SU-DHL-6 (cell line): ENCODE data around the gene FAM47B.

Experiments used
- H2AFZ ChIP-seq: fragments of 200-600 bp; sonication (generic); 2 replicates; pipeline ENCODE4 v1.6.1; 2014; ENCODE audit warnings: low read depth, mild to moderate bottlenecking, moderate library complexity, mixed read lengths, antibody characterized with exemption, low read length; ENCODE audit not compliant: severe bottlenecking
- H3F3A ChIP-seq: fragments of 200-600 bp; shearing (Covaris generic); 2 replicates; pipeline ENCODE4 v1.6.0; 2016; ENCODE audit warnings: antibody characterized with exemption, mild to moderate bottlenecking; ENCODE audit not compliant: insufficient read depth
- H3K27ac ChIP-seq: fragments of 200-600 bp; sonication (generic); 2 replicates; pipeline ENCODE4 v1.5.1; 2016; ENCODE audit warnings: low read depth, mild to moderate bottlenecking, low read length, moderate library complexity, mixed read lengths
- H3K27me3 ChIP-seq: fragments of 200-600 bp; sonication (generic), shearing (Covaris generic); 2 replicates; pipeline ENCODE4 v1.6.0; 2014; ENCODE audit warnings: mild to moderate bottlenecking, low read length
- H3K36me3 ChIP-seq: fragments of 200-600 bp; sonication (generic); 2 replicates; pipeline ENCODE4 v1.6.1; 2014; ENCODE audit warnings: mild to moderate bottlenecking, low read length, mixed read lengths
- H3K4me2 ChIP-seq: fragments of 300-600, 200-600 bp; shearing (Covaris generic), sonication (generic); 2 replicates; pipeline ENCODE4 v1.6.0; 2014; ENCODE audit warnings: low read length, low read depth, mild to moderate bottlenecking; ENCODE audit not compliant: poor library complexity, severe bottlenecking
- H3K4me3 ChIP-seq: fragments of 200-600 bp; sonication (generic); 2 replicates; pipeline ENCODE4 v1.5.1; 2014; ENCODE audit warnings: antibody characterized with exemption, low read length, mild to moderate bottlenecking, mixed read lengths; ENCODE audit not compliant: insufficient read depth, poor library complexity, severe bottlenecking
- H3K79me2 ChIP-seq: fragments of 200-600 bp; sonication (generic); 2 replicates; pipeline ENCODE4 v1.6.1; 2014; ENCODE audit warnings: mild to moderate bottlenecking, low read length, moderate library complexity; ENCODE audit not compliant: insufficient read depth
- H3K9ac ChIP-seq: fragments of 200-600 bp; sonication (generic); 2 replicates; pipeline ENCODE4 v1.7.0; 2014; ENCODE audit warnings: mild to moderate bottlenecking, low read length
- H3K9me2 ChIP-seq: fragments of 200-600 bp; sonication (generic); replicated peaks from 2 replicates; pipeline ENCODE4 v1.6.1; 2014; ENCODE audit warnings: low read length; ENCODE audit not compliant: insufficient read depth
- H3K9me3 ChIP-seq: fragments of 200-600 bp; sonication (generic); 2 replicates; pipeline ENCODE4 v1.6.1; 2014; ENCODE audit warnings: low read length, mixed read lengths; ENCODE audit not compliant: insufficient read depth
- H4K20me1 ChIP-seq: fragments of 200-600 bp; sonication (generic); 2 replicates; pipeline ENCODE4 v1.6.1; 2014; ENCODE audit warnings: low read depth, mild to moderate bottlenecking, antibody characterized with exemption, low read length, moderate library complexity, mixed read lengths
- EZH2phosphoT487 ChIP-seq: fragments of 200-600 bp; sonication (generic), shearing (Covaris generic); conservative IDR thresholded peaks from 2 replicates; pipeline ENCODE4 v1.6.1; 2018; ENCODE audit warnings: mild to moderate bottlenecking, antibody characterized with exemption, low read length, moderate library complexity, mixed read lengths
- TF ChIP-seq, protein P1 (sequence below): fragments of 200-600 bp; sonication (generic); IDR thresholded peaks from one replicate; pipeline ENCODE4 v1.5.1; 2017; ENCODE audit warnings: antibody characterized with exemption, mild to moderate bottlenecking, low read length, moderate library complexity; ENCODE audit not compliant: insufficient read depth, poor library complexity, severe bottlenecking

The FAM47B gene

DNA sequence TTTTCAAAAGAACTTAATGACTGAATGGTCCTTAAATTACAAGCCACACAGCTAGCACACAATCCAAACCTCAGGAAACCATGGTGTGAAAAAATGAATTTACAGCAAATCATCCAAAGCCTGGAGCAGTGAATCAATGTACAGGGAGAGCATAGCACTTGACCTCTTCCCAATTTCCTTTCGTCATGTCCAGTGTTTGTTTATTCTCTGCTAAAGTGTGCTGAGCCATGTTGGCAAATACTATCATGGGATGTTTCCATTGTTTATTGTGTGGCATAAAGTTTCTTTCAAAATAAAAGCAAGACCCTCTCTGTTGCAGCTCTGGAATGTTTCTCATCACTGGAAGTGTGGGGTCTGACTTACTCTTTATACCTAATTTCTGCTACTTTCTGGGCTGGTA, 25.4 kb upstream of the FAM47B start:
- Histone ChIP-seq H3K27me3 (no peaks in the 10 kb centered on the region), H3K79me2 (no peaks in the 10 kb centered on the region), H3K4me2 (no peak overlapping the region), H3K27ac (no peak overlapping the region), H3K36me3 (no peaks in the 10 kb centered on the region), H2AFZ (no peak overlapping the region), H3F3A (no peaks in the 10 kb centered on the region), H3K9me3 (no peaks in the 10 kb centered on the region), H3K4me3 (no peak overlapping the region), H3K9ac (no peak overlapping the region), H4K20me1 (no peaks in the 10 kb centered on the region), H3K9me2 (no peaks in the 10 kb centered on the region)
- TF ChIP-seq, protein P1, sequence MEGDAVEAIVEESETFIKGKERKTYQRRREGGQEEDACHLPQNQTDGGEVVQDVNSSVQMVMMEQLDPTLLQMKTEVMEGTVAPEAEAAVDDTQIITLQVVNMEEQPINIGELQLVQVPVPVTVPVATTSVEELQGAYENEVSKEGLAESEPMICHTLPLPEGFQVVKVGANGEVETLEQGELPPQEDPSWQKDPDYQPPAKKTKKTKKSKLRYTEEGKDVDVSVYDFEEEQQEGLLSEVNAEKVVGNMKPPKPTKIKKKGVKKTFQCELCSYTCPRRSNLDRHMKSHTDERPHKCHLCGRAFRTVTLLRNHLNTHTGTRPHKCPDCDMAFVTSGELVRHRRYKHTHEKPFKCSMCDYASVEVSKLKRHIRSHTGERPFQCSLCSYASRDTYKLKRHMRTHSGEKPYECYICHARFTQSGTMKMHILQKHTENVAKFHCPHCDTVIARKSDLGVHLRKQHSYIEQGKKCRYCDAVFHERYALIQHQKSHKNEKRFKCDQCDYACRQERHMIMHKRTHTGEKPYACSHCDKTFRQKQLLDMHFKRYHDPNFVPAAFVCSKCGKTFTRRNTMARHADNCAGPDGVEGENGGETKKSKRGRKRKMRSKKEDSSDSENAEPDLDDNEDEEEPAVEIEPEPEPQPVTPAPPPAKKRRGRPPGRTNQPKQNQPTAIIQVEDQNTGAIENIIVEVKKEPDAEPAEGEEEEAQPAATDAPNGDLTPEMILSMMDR, result no peak
- no peak for TF ChIP-seq EZH2phosphoT487

DNA sequence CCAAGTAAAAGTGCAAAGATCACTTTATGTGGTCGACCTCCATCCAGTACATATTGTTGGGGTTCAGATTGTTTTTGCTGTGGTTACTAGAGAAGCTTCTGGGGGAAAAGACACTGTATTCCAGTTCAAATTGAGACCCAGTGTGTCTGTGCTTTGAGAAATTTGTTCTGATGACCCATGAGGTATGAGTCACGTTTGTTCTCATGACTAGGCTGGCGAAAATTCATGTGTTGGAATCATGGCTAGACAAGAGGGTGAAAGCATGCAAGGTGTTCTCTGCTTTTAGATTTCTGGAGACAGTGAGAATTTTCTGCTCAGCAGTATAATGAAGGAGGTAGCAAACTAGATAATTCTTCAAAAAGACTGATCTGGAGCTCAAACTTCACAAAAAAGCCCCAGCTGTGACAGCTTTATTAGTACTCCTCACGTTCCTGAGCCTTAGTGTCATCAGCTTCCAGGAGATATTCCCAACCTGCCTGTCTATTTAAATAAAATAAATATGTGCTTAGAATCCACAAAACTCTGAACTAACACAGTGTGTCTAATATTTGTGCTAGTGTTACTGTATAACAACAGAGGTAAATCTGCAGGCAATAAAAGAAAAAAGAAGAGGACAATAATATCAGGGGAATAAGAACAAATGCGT, 24.4 kb upstream of the FAM47B start:
- H3K79me2 ChIP-seq, result no peaks in the 10 kb centered on the region
- H3K36me3 ChIP-seq, result no peaks in the 10 kb centered on the region
- H2AFZ ChIP-seq, result no peak overlapping the region
- H4K20me1 ChIP-seq, result no peaks in the 10 kb centered on the region
- H3K9ac ChIP-seq, result no peak overlapping the region
- H3K4me3 ChIP-seq, result no peak overlapping the region
- no peak for TF ChIP-seq EZH2phosphoT487
- TF ChIP-seq, protein P1, result no peak
- no peak overlapping the region for H3K4me2 ChIP-seq
- no peak overlapping the region for H3K27ac ChIP-seq
- no peaks in the 10 kb centered on the region for H3K9me3 ChIP-seq
- no peaks in the 10 kb centered on the region for H3K9me2 ChIP-seq
- no peaks in the 10 kb centered on the region for H3F3A ChIP-seq
- no peaks in the 10 kb centered on the region for H3K27me3 ChIP-seq

DNA sequence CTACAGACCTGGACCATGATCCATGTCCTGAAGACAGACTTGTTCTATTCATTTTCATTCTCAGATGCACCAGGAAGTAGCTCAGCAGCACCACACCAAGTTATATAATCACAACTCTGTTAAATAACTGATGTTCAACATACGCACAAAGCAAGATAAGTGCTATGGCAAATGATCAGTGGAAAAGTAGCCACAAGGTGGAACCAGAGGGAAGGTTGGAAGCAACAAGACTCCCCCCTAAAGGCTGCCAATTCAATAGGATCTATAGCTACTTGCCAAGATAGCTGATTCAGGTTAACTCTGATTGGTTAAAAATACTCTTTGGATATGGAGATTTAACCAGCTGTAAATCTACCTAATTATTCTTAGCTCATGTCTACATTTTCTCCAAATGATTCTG, 23.7 kb upstream of the FAM47B start:
- Histone ChIP-seq H3K9me2 (no peaks in the 10 kb centered on the region), H3K27me3 (no peaks in the 10 kb centered on the region), H2AFZ (no peak overlapping the region), H3K36me3 (no peaks in the 10 kb centered on the region), H3K79me2 (no peaks in the 10 kb centered on the region), H3K9me3 (no peaks in the 10 kb centered on the region), H3K9ac (no peak overlapping the region), H3K4me3 (no peak overlapping the region), H3F3A (no peaks in the 10 kb centered on the region), H3K4me2 (no peak overlapping the region), H3K27ac (no peak overlapping the region), H4K20me1 (no peaks in the 10 kb centered on the region)
- TF ChIP-seq, protein P1, result no peak
- no peak for TF ChIP-seq EZH2phosphoT487
